IMR-90 (cell line): ENCODE measurements around the gene IL4R. TPM values are rescaled to one million over a fixed set of nuclear protein-coding genes. Genes with fewer than 3 reads are reported as not detected.

Experiments used
- ATAC-seq: fragments of 200-7000 bp; cut with Tn5 transposase; 2 replicates; pipeline ENCODE4 v1.9.1; 2020; ENCODE audit warnings: low read depth, mild to moderate bottlenecking, moderate library complexity
- BruUV-seq: library from RNA; stranded (reverse); fragments of 400-500 nt; replicated peaks from 2 replicates; lab custom pipeline; 2021; lab: Mats Ljungman, UMichigan
- CTCF ChIA-PET: fragments of 300-600 bp; formaldehyde crosslinking; extraction: SDS; loops from one replicate; lab custom pipeline; 2021; ENCODE audit warnings: antibody characterized with exemption; lab: Yijun Ruan, JAX
- POLR2A ChIA-PET: fragments of 300-600 bp; sonication (Branson Sonifier 250); formaldehyde crosslinking; loops from one replicate; lab custom pipeline; 2022; ENCODE audit warnings: antibody characterized with exemption; ENCODE audit not compliant: unreplicated experiment; lab: Charles Lee
- DNase-seq: peaks from one replicate; pipeline ENCODE4 v3.0.0; 2013
- H2AFZ ChIP-seq: replicated peaks from 2 replicates; pipeline ENCODE3; 2013; ENCODE audit warnings: low read length, mild to moderate bottlenecking; ENCODE audit not compliant: poor library complexity
- H2AK5ac ChIP-seq: 2 replicates; pipeline ENCODE4 v1.6.1; 2013; ENCODE audit warnings: low read depth, low read length, inconsistent platforms
- H2AK9ac ChIP-seq: replicated peaks from 2 replicates; pipeline ENCODE3; 2013; ENCODE audit warnings: mild to moderate bottlenecking, low read depth, low read length, moderate library complexity; ENCODE audit not compliant: poor library complexity
- H2BK120ac ChIP-seq: 2 replicates; pipeline ENCODE4 v1.6.1; 2013; ENCODE audit warnings: low read depth, low read length, inconsistent platforms
- H2BK15ac ChIP-seq: 3 replicates; pipeline ENCODE4 v1.6.1; 2013; ENCODE audit warnings: low read depth, low read length, inconsistent platforms
- H2BK20ac ChIP-seq: 2 replicates; pipeline ENCODE4 v1.6.1; 2013; ENCODE audit warnings: low read depth, mild to moderate bottlenecking, inconsistent platforms, low read length, moderate library complexity
- H2BK5ac ChIP-seq: 2 replicates; pipeline ENCODE4 v1.6.1; 2013; ENCODE audit warnings: mild to moderate bottlenecking, low read depth, low read length, inconsistent platforms; ENCODE audit not compliant: poor library complexity, severe bottlenecking
- H3K14ac ChIP-seq: replicated peaks from 2 replicates; pipeline ENCODE4 v1.6.1; 2013; ENCODE audit warnings: low read depth, low read length, inconsistent platforms
- H3K18ac ChIP-seq: 2 replicates; pipeline ENCODE4 v1.6.1; 2013; ENCODE audit warnings: low read depth, low read length, control low read depth
- H3K23ac ChIP-seq: 2 replicates; pipeline ENCODE4 v1.6.1; 2013; ENCODE audit warnings: low read depth, low read length, inconsistent platforms
- H3K27ac ChIP-seq: 2 replicates; pipeline ENCODE4 v1.5.1; 2013; ENCODE audit warnings: mild to moderate bottlenecking, control low read depth, low read length; ENCODE audit not compliant: insufficient read depth
- H3K27me3 ChIP-seq: 2 replicates; pipeline ENCODE4 v1.6.1; 2013; ENCODE audit warnings: low read length; ENCODE audit not compliant: control insufficient read depth, insufficient read depth
- H3K36me3 ChIP-seq: 2 replicates; pipeline ENCODE4 v1.6.1; 2013; ENCODE audit warnings: low read length, mixed read lengths; ENCODE audit not compliant: control insufficient read depth, insufficient read depth
- H3K4ac ChIP-seq: 2 replicates; pipeline ENCODE4 v1.6.1; 2013; ENCODE audit warnings: low read depth, low read length, inconsistent platforms
- H3K4me1 ChIP-seq: 2 replicates; pipeline ENCODE4 v1.6.1; 2013; ENCODE audit warnings: low read length, mixed read lengths; ENCODE audit not compliant: control insufficient read depth, insufficient read depth
- H3K4me2 ChIP-seq: 2 replicates; pipeline ENCODE4 v1.6.1; 2013; ENCODE audit warnings: low read depth, mild to moderate bottlenecking, control low read depth, low read length, moderate library complexity
- H3K4me3 ChIP-seq: 2 replicates; pipeline ENCODE4 v1.5.1; 2013; ENCODE audit warnings: low read depth, mild to moderate bottlenecking, control low read depth, low read length, moderate library complexity; ENCODE audit not compliant: insufficient read depth
- H3K56ac ChIP-seq: 2 replicates; pipeline ENCODE4 v1.6.1; 2013; ENCODE audit warnings: low read length, inconsistent platforms; ENCODE audit not compliant: insufficient read depth; ENCODE audit errors: extremely low read depth
- H3K79me1 ChIP-seq, 2 experiments: 2 replicates each; pipeline ENCODE4 v1.6.1; 2013; ENCODE audit warnings: low read length in 2 of 2, inconsistent platforms in 1 of 2, low read depth in 1 of 2
- H3K9ac ChIP-seq: 2 replicates; pipeline ENCODE4 v1.6.1; 2013; ENCODE audit warnings: low read depth, low read length, control low read depth
- H3K9me1 ChIP-seq: 2 replicates; pipeline ENCODE4 v1.6.1; 2013; ENCODE audit warnings: low read length, inconsistent platforms; ENCODE audit not compliant: insufficient read depth
- H3K9me3 ChIP-seq: 2 replicates; pipeline ENCODE4 v1.6.1; 2013; ENCODE audit warnings: low read length; ENCODE audit not compliant: control insufficient read depth, insufficient read depth
- H4K20me1 ChIP-seq: 2 replicates; pipeline ENCODE4 v1.6.1; 2013; ENCODE audit warnings: low read length, inconsistent platforms; ENCODE audit not compliant: insufficient read depth
- H4K5ac ChIP-seq: 2 replicates; pipeline ENCODE4 v1.6.1; 2013; ENCODE audit warnings: mild to moderate bottlenecking, low read depth, low read length, control low read depth
- H4K8ac ChIP-seq, 2 experiments: 2 replicates each; pipeline ENCODE4 v1.6.1; 2013; ENCODE audit warnings: low read depth in 2 of 2, low read length in 2 of 2, control low read depth in 1 of 2, inconsistent platforms in 1 of 2
- H4K91ac ChIP-seq: 2 replicates; pipeline ENCODE4 v1.6.1; 2013; ENCODE audit warnings: low read depth, low read length, inconsistent platforms; ENCODE audit not compliant: insufficient read depth
- FOS ChIP-seq: fragments of 150-350 bp; IDR thresholded peaks from 2 replicates; pipeline ENCODE4 v1.6.1; 2016; ENCODE audit warnings: low read depth, low read length
- WGBS, 2 experiments: methylation state at CpG; one replicate each; pipeline versions ENCODE4 v1.1.5 to v1.1.7; 2013; ENCODE audit warnings: missing lambda C conversion rate in 2 of 2; ENCODE audit not compliant: insufficient read length in 1 of 2; ENCODE audit errors: extremely low coverage in 2 of 2; 5-methylcytosine and 5-hydroxymethylcytosine counted together
- dilution Hi-C: fragments of 300-500 bp; cut with HindIII; formaldehyde crosslinking; loops from one replicate; pipeline ENCODE4 v1.14.3; 2018; ENCODE audit warnings: low sequenced_read_pairs; ENCODE audit not compliant: unreplicated experiment
- in situ Hi-C: fragments of 300-500 bp; cut with MboI; formaldehyde crosslinking; loops from 3 replicates; pipeline ENCODE4 v1.14.3; 2019; ENCODE audit warnings: low sequenced_read_pairs, inconsistent platforms, mixed read lengths
- intact Hi-C: fragments of 100-400 bp; cut with micrococcal nuclease; formaldehyde crosslinking; loops from 2 replicates; pipeline ENCODE4 v1.10.0; 2022
- polyA plus RNA-seq, 3 experiments: library from polyadenylated mRNA; depleted of rRNA; stranded (reverse); fragments of >200 nt; gene quantifications; 2 replicates each; pipeline ENCODE4 v1.2.3, GENCODE V29; 2012; ENCODE audit warnings: low replicate concordance in 1 of 3
- total RNA-seq: library from RNA; depleted of rRNA; stranded (reverse); fragments of >200 nt; gene quantifications from 2 replicates; pipeline ENCODE4 v1.2.3, GENCODE V29; 2012

IL4R gene
- total and polyA plus RNA-seq, 2 of the 4 experiments (the other 2 are of a cell fraction) = 6.3 to 18.7 TPM

- no peak overlapping the region for H4K5ac ChIP-seq
- POLR2A ChIA-PET = no interaction called here
- no peaks in the 10 kb centered on the region for H3K4me1 ChIP-seq
- H3K56ac ChIP-seq = no peak overlapping the region
- CTCF ChIA-PET = interaction anchor here (0.6 kb wide), 1 partner anchor 111 kb away, joined by 3 read pairs; no protein-coding TSS in a partner anchor
- H2BK120ac ChIP-seq = no peak overlapping the region
- no peak for TF ChIP-seq FOS
- H2AK9ac ChIP-seq = no peak overlapping the region
- dilution Hi-C loops = no loop called here
- H3K4ac ChIP-seq = no peak overlapping the region
- H2BK15ac ChIP-seq = no peak overlapping the region
- H3K23ac ChIP-seq = no peak overlapping the region
- ATAC-seq (no peak), DNase-seq (no peak)
- H3K4me3 ChIP-seq = no peak overlapping the region
- H3K27me3 ChIP-seq = no peaks in the 10 kb centered on the region
- H3K9ac ChIP-seq = no peak overlapping the region
- no peak overlapping the region for H3K18ac ChIP-seq
- H3K36me3 ChIP-seq = peaks cover 89% of the 10 kb centered on the region
- H4K20me1 ChIP-seq = peaks cover 9% of the 10 kb centered on the region; the same call in 1 of the 2 replicates
- WGBS, 2 experiments = no CpG with 5 or more reads among the region's 8 CpGs
- no peak overlapping the region for H2BK5ac ChIP-seq
- H3K14ac ChIP-seq = no peak overlapping the region
- H3K27ac ChIP-seq = no peak overlapping the region
- no peak overlapping the region for H4K91ac ChIP-seq
- in situ Hi-C loops = no loop called here
- H2AFZ ChIP-seq = no peak overlapping the region
- H2BK20ac ChIP-seq = no peak overlapping the region
- no peaks in the 10 kb centered on the region for H3K9me3 ChIP-seq
- peaks cover 16% of the 10 kb centered on the region for H3K9me1 ChIP-seq
- peaks cover 51 to 73% of the 10 kb centered on the region in 2 experiments for H3K79me1 ChIP-seq
- intact Hi-C loops = no loop called here
- TSS peak; percentile 36 for BruUV-seq
- H3K4me2 ChIP-seq = no peak overlapping the region
- H4K8ac ChIP-seq = no peak overlapping the region
- H2AK5ac ChIP-seq = no peak overlapping the region
These were observed 31.4 kb downstream of the IL4R start for GRCh38 chr16:27345201-27345600.
